HT1080 (cell line): ENCODE data around the gene FCMR. TPM values are rescaled to one million over a fixed set of nuclear protein-coding genes. Genes with fewer than 3 reads are reported as not detected.

Experiments used
- DNase-seq: peaks from one replicate; pipeline ENCODE4 v3.0.0-alpha.2; 2015; ENCODE audit warnings: low read depth
- polyA plus RNA-seq, 2 experiments: library from polyadenylated mRNA; depleted of rRNA; stranded (reverse); fragments of >200 nt; gene quantifications; 2 replicates each; pipeline ENCODE4 v1.2.3, GENCODE V29; 2015
- total RNA-seq: library from RNA; depleted of rRNA; stranded (reverse); fragments of >200 nt; shearing (Covaris generic); gene quantifications from 2 replicates; pipeline ENCODE4 v1.2.3, GENCODE V29; 2014; rRNA removed

FCMR gene, protein sequence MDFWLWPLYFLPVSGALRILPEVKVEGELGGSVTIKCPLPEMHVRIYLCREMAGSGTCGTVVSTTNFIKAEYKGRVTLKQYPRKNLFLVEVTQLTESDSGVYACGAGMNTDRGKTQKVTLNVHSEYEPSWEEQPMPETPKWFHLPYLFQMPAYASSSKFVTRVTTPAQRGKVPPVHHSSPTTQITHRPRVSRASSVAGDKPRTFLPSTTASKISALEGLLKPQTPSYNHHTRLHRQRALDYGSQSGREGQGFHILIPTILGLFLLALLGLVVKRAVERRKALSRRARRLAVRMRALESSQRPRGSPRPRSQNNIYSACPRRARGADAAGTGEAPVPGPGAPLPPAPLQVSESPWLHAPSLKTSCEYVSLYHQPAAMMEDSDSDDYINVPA
- total RNA-seq, result not detected in 2 replicates
- polyA plus RNA-seq (2015; cell fraction: cytosol; rRNA removed), result 1.1 and 1.2 TPM in 2 replicates
- polyA plus RNA-seq (2015; cell fraction: nucleus; rRNA removed), result 0.07 and 0.22 TPM in 2 replicates

- no peak for DNase-seq
Observed at GRCh38 chr1:206921772-206922265, at the start of gene FCMR. TSS of gene FCMR (minus strand) at chr1:206921941. CDS start at chr1:206921854, 87 bp downstream.

DNA sequence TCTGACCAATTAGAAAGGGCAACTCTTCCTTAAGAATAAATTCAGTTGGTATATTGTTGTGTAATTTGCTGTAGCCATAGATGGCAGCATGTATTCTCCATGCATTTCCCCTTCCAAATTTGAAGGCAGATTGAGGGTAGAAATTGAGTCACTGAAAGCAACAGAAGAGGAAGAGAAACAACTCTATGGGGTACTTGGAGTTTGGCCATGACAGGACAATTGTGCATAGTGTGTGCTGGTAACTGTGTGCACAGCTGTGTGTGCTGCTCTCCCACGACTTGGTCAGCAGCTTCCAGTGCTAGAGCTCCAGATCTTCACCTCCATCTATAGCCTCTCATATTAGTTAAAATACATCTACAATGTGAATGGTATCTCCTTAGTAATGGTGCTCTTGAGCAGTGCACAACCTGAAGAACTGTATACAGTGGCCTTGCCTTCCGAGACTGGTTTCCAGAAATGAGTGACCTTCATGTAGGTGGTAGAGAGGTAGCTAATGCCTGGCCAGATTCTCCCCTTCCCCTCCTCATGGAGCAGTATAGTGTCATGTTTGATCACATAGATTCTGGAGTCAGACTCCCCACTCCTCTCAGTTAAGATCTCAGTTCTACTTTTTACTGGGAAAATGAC lies 49.4 kb upstream of the FCMR start:
- DNase-seq, result no peak

GRCh38 chr1:206970446-206970845 lies 48.7 kb upstream of the FCMR start, which contains the start of gene FCAMR:
TSS of gene FCAMR (minus strand) at chr1:206970460. CDS start at chr1:206970125, 335 bp downstream.
- DNase-seq, result no peak

GRCh38 chr1:206969090-206969489 lies 47.3 kb upstream of the FCMR start:
- DNase-seq, result no peak

DNA sequence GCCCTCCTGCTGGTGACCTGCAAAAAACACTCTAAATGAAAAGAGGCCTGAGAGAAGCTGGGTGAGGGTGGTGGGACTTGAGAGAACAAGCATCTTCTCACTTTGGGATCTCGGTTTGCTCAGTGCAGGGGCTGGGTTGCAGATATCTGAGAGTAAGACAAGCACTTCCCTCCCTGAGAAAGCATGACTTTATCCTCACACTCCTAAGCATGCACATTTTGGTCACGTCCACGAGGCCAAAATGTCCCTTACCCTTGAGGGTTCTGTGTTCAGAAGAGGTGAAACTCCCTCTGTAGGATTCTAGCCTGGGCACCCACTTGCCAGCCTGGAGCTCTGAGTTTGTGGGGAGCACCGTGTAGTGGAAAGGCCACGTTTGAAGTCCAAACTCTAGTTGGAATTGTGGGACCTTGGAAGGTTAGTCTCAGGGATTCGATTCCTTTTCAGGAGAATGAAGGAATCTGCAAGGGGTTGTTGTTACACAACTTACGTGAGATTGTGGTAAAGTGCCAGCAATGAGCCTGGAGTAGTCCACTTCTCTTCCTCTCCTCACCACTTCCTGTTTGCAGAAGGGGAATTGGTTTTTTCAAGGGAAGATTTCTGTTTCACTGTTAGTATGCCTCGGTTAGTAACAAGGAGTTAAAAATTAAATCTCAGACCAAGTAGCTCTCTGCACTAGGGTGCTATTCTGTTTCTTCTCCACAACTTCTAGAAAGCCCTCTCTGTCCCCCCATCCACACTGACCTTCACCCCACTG lies 45.5 kb upstream of the FCMR start:
- DNase-seq, result peak; percentile 70

GRCh38 chr1:206965781-206966180 lies 44.0 kb upstream of the FCMR start:
- no peak for DNase-seq

DNA sequence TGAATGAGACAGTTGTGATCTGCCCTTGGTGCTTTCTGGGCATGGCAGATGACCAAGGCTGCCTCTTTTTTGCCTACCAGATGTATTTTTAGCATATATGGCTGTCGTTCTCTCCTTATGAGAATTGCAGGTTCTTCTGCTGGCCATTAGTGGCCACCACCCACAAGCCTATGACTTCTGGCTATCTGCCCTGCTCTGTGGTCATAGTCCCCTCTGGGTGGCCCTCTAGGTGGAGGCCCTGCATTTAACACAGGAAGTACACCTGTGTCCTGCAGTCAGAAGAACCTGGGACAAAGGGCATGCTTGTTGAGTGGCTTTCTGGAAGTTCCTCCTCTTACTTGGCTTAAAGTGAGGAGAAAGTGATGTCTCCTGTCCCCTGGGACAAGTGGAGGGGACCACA lies 42.0 kb upstream of the FCMR start:
- no peak for DNase-seq

DNA sequence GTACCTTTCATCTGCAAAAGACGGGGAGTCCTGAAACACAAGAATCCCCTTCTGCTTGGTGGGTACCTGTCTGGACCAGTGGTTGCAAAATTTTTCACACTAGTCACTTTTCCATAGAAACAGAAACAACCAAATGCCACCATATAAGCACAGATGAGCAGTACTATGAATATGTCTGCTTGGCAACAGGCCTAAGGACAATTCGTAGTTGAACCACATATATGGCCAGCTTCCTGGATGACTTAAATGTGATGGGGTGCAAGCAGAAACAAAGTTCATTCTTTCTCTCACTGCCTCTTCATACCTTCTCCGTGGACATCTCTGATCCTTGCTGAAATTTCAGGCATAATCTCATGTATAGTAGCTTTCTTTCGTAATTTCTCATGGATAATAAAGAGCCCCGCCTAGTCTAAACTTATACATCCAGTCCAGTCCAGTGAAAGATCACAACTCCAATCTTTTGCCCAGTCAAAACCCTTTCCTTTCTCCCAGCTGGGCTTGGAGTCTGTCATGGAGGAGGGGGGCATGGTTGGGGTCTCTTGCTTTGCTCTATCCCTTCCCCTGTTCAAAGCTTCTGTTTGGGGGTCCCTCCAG lies 41.5 kb upstream of the FCMR start:
- no peak for DNase-seq

GRCh38 chr1:206962272-206962671 lies 40.5 kb upstream of the FCMR start:
- no peak for DNase-seq

- DNase-seq, result no peak
Observed at GRCh38 chr1:206961668-206962067, 39.9 kb upstream of the FCMR start.

DNA sequence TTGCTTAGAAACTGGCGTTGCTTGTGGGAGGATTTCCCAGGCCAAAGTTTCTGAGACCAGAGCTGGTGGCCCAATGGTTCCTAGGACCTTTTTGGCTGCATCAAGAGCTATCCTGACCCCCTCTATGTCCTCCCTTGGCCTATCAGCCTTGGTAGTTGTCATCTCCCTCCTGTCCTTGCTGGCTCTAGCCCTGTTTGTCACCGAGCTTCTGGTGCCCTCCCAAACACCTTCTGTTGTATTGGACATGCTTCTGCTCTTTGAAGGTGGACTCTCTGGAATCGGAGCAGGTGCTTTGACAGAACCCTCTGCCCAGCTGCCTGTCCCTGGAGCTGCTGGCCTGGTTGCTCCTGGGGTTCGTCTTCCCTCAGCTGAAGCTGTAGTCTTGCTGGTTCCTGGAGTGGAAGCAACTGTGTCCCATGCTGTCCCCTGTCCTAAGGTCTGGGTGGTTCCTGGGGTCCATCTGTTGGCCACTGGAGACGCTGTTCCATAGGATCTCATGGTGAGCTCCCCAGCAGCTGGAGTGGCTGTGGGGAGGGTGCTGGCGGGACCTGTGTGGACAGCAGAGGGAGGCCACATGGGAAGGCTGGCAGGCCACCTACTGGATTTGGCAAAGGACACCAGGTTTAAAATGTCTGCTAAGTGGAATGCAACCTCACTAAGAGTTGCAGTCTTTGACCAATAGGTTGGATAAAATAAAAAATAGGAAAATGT lies 39.1 kb upstream of the FCMR start:
- DNase-seq, result no peak

DNA sequence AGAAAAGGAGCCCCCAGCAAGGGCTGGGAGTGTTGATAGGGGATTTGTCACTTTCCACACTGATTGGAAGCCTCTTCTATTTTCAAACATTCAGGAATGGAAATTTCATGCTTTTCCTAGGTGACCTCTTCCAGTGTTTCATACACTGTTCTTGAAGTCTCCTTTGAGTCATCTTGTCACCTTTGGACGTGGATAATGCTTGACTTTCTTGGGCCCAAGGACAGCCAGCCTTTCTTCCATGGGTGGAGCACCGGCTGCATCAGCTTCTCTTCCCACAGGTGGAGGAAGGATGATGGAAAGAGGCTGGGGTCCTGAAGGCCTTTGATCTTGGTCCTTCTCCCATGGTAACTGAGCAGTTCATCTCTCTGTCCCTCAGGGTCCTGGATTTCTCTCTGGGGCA lies 36.4 kb upstream of the FCMR start:
- no peak for DNase-seq

GRCh38 chr1:206957639-206958038 lies 35.9 kb upstream of the FCMR start:
- DNase-seq, result no peak

DNA sequence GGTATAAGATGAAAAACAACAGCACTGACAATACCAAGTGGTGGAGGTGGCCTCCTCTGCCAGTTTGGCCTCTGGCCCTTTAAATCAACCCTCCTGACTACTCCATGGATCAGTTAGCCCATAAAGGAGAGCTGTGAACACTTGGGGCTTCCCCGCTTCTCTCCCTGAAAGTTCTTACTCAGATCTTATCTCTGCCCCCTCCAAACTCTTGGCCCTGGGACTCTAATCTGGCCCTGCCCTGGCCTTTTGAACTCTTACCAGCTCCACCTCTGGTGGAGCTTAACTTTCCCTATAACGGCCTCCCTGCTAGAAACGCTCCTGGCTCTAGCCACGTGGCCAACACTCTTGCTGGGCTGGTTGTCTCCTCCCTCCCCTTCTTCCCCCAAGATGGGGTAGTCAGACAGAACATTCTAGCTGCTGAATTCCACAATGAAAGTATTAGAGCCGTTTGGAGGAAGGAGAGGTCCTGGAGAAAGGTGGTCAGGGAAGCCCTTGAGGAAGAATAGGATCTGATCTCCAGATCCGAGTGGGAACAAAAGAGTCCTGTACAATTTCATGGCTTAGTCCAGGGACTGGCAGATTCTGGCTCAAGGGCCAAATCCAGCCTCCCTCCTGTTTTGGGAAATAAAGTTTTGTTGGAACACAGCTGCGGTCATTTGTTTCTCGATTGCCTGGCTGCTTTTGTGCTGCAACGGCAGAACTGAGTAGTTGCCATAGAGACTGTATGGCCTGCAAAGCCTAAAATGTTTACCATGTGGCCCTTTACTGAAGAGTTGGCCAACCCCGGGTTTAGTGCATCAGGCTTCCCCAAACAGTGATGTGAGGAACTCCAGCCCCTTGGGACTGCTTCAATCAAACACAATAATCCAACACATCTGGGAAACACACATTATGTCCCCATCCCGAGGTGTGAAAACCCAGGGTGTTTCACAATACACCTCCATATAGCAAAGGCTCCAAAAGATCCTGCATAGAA lies 34.0 kb upstream of the FCMR start:
- DNase-seq, result no peak

DNA sequence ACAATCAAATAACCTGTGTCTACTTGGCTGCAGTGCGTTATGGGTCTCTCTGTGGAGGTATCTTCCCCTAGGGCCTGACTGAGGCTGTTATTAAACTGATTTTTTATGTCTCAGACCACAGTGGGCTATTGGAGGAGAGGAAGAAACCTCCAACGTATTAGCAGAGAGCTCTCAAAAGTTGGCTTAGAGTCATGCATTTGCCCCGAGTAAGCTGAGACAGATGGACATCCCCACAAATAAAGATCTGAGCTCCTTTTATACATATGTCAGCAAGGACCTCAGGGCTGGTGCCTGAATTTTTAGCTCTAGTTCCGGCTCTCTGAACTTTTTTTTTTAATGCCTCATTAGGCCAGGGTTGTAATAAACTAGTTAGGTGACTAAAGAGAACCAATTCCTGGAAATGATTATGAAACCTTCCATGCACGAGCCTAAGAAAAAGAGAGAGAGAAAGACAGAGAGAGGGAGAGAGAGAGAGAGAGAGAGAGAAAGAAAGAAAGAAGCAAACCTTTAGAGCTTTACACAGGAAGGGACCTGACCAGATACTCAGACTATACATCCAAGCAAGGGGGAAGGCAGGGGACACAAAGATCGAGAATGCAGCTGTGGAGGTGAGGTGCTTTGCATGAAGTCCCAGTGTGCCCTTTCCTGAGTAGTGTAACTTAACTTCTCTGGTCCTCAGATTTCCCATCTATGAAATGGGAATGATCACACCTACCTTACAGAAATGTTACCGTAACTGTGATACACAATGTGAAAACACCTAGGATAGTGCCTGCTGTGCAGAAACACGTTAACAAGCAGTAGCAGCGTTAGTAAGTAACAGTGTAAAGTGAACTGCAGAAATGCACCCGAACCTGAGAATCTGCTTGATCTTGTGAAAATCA lies 33.0 kb upstream of the FCMR start:
- no peak for DNase-seq

- no peak for DNase-seq
Observed at GRCh38 chr1:206953626-206954025, 31.9 kb upstream of the FCMR start.

DNA sequence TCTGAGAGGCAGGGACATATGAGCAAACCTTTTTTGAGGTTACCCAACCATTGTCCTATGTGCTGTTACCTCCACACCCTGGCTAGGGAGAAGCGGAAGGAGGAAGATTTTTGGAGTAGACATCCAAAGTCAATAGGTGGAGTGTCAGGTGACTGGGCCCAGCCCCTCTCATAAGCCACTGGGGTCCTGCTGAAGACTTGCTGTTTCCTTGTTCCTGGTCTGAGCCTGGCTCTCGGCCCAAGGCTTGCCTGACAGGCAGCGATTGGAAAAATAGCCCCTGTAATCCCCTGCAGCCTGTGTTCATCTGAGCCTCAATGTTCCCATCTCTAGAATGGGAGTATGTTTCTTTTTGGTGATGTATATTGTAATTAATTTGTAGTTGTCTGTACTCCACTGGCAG lies 31.4 kb upstream of the FCMR start:
- DNase-seq, result no peak

- DNase-seq, result peak; percentile 25
Observed at GRCh38 chr1:206952171-206952570, 30.4 kb upstream of the FCMR start.
